WTC11 (cell line): ENCODE data around the gene STK35. TPM values are rescaled to one million over a fixed set of nuclear protein-coding genes. Genes with fewer than 3 reads are reported as not detected.
A peak's percentile ranks its signal among the peaks of the same experiment; 100 is the strongest.

Experiments used
- ATAC-seq: fragments of 200-7000 bp; cut with Tn5 transposase; 2 replicates; pipeline ENCODE4 v1.10.0; 2021; ENCODE audit warnings: mild to moderate bottlenecking, moderate library complexity
- CTCF ChIA-PET: fragments of 300-600 bp; sonication (Branson Sonifier 250); formaldehyde crosslinking; loops from one replicate; lab custom pipeline; 2021; ENCODE audit warnings: antibody characterized with exemption; lab: Charles Lee
- POLR2A ChIA-PET: fragments of 350-600 bp; sonication (Branson Sonifier 250); formaldehyde crosslinking; loops from one replicate; lab custom pipeline; 2021; ENCODE audit warnings: antibody characterized with exemption; lab: Charles Lee
- DNase-seq: peaks from one replicate; pipeline ENCODE4 v3.0.0; 2021; ENCODE audit warnings: low spot score
- H3K27ac Mint-ChIP-seq: 2 replicates; pipeline ENCODE4 v1.8.0; 2021; ENCODE audit warnings: mixed read lengths
- H3K27me3 Mint-ChIP-seq: 2 replicates; pipeline ENCODE4 v1.8.0; 2021; ENCODE audit warnings: low read depth, mild to moderate bottlenecking, moderate library complexity, mixed read lengths
- H3K36me3 Mint-ChIP-seq: 2 replicates; pipeline ENCODE4 v1.8.0; 2021; ENCODE audit warnings: mixed read lengths
- H3K4me1 Mint-ChIP-seq: 2 replicates; pipeline ENCODE4 v1.8.0; 2022; ENCODE audit warnings: mixed read lengths
- H3K4me3 Mint-ChIP-seq: 2 replicates; pipeline ENCODE4 v1.8.0; 2021; ENCODE audit warnings: mild to moderate bottlenecking, moderate library complexity, mixed read lengths
- H3K9me3 Mint-ChIP-seq: 2 replicates; pipeline ENCODE4 v1.8.0; 2021; ENCODE audit warnings: mixed read lengths
- AR ChIP-seq: fragments of 250-450 bp; sonication (Bioruptor Pico); IDR thresholded peaks from 2 replicates; pipeline ENCODE4 v1.9.0; 2021; ENCODE audit warnings: mild to moderate bottlenecking
- CREB1 ChIP-seq: sonication (generic); formaldehyde crosslinking; IDR thresholded peaks from 2 replicates; pipeline ENCODE4 v1.8.0; 2023; ENCODE audit warnings: mild to moderate bottlenecking, missing genetic modification reagents
- E2F1 ChIP-seq: sonication (generic); formaldehyde crosslinking; IDR thresholded peaks from 2 replicates; pipeline ENCODE4 v1.8.0; 2022; ENCODE audit warnings: mild to moderate bottlenecking, missing genetic modification reagents
- ELF4 ChIP-seq: sonication (generic); formaldehyde crosslinking; IDR thresholded peaks from 2 replicates; pipeline ENCODE4 v1.8.1; 2022; ENCODE audit warnings: low read depth, mild to moderate bottlenecking, moderate library complexity, missing genetic modification reagents
- IRF2 ChIP-seq: sonication (generic); formaldehyde crosslinking; IDR thresholded peaks from 2 replicates; pipeline ENCODE4 v1.8.0; 2022; ENCODE audit warnings: low read depth, missing genetic modification reagents, borderline replicate concordance
- MAX ChIP-seq: sonication (generic); formaldehyde crosslinking; IDR thresholded peaks from 2 replicates; pipeline ENCODE4 v1.8.0; 2022; ENCODE audit warnings: mild to moderate bottlenecking, missing genetic modification reagents
- NFYB ChIP-seq: sonication (generic); formaldehyde crosslinking; conservative IDR thresholded peaks from 2 replicates; pipeline ENCODE4 v1.8.0; 2022; ENCODE audit warnings: low read depth, missing genetic modification reagents
- PRRX2 ChIP-seq: fragments of 250-450 bp; sonication (Bioruptor Pico); IDR thresholded peaks from 2 replicates; pipeline ENCODE4 v1.8.0; 2021; ENCODE audit warnings: mild to moderate bottlenecking
- TP53 ChIP-seq: sonication (generic); formaldehyde crosslinking; IDR thresholded peaks from 2 replicates; pipeline ENCODE4 v1.8.1; 2023; ENCODE audit warnings: mild to moderate bottlenecking, missing genetic modification reagents
- ZBTB21 ChIP-seq: sonication (generic); formaldehyde crosslinking; IDR thresholded peaks from 2 replicates; pipeline ENCODE4 v1.8.1; 2023; ENCODE audit warnings: mild to moderate bottlenecking, missing genetic modification reagents, borderline replicate concordance
- ZBTB43 ChIP-seq: sonication (generic); formaldehyde crosslinking; IDR thresholded peaks from 2 replicates; pipeline ENCODE4 v1.8.1; 2023; ENCODE audit warnings: mild to moderate bottlenecking, missing genetic modification reagents
- ZNF425 ChIP-seq: fragments of 250-450 bp; sonication (Bioruptor Pico); conservative IDR thresholded peaks from 2 replicates; pipeline ENCODE4 v1.9.0; 2021; ENCODE audit warnings: mild to moderate bottlenecking
- ZNF512 ChIP-seq: sonication (generic); formaldehyde crosslinking; IDR thresholded peaks from 2 replicates; pipeline ENCODE4 v1.8.1; 2022; ENCODE audit warnings: missing genetic modification reagents, borderline replicate concordance
- total RNA-seq: library from RNA; stranded (reverse); gene quantifications from 3 replicates; pipeline ENCODE4 v1.2.3, GENCODE V29; 2021

STK35 gene
- total RNA-seq, 1 experiment from 2014 or later: 37.2 TPM

- TF ChIP-seq E2F1 (CRISPR knock-in tag): no peak
- no peak for TF ChIP-seq AR (CRISPR knock-in tag)
- no peak for TF ChIP-seq ZNF512 (CRISPR knock-in tag)
Observed at GRCh38 chr20:2132461-2132901, 30.9 kb downstream of the STK35 start (continued).

- DNase-seq: no peak
- Mint-ChIP-seq H3K4me1 (peaks cover 41% of the 10 kb centered on the region), H3K27ac (peak overlapping the region; percentile 19; the same call in 1 of the 2 replicates), H3K36me3 (no peaks in the 10 kb centered on the region)
- CTCF ChIA-PET: interaction anchor here (0.5 to 2.4 kb wide), 4 partner anchors 39 to 268 kb away, joined by 3 to 7 read pairs (median 4); no protein-coding TSS in a partner anchor
- POLR2A ChIA-PET: no interaction called here
- no peak for TF ChIP-seq ZBTB43 (CRISPR knock-in tag)
- no peak for TF ChIP-seq PRRX2 (CRISPR knock-in tag)
- no peak for TF ChIP-seq NFYB (CRISPR knock-in tag)
- TF ChIP-seq ELF4 (CRISPR knock-in tag): no peak
- no peak for TF ChIP-seq ZBTB21 (CRISPR knock-in tag)
- TF ChIP-seq ZNF425: no peak
- no peak for TF ChIP-seq IRF2
- no peak for TF ChIP-seq TP53 (CRISPR knock-in tag)
- TF ChIP-seq CREB1 (CRISPR knock-in tag): no peak
- TF ChIP-seq MAX: no peak
- TF ChIP-seq, all 79 proteins: peak for 0
- Mint-ChIP-seq H3K4me3 (no peak overlapping the region), H3K27me3 (no peaks in the 10 kb centered on the region), H3K9me3 (no peaks in the 10 kb centered on the region)
- ATAC-seq: no peak
Observed at GRCh38 chr20:2133318-2134183, 31.9 kb downstream of the STK35 start.
